Measurements from ENCODE around the gene CAMK1D. TPM values are rescaled to one million over a fixed set of nuclear protein-coding genes. Genes with fewer than 3 reads are reported as not detected.

CAMK1D gene
- total and polyA plus RNA-seq, 2 experiments from 2014 or later, result 3.5 to 6.0 TPM

GRCh38 chr10:12733271-12733670 lies 383.9 kb downstream of the CAMK1D start:
- no peak overlapping the region for H3K4me3 ChIP-seq
- no peak overlapping the region for H2AFZ ChIP-seq
- no peak for DNase-seq (ENCODE audit: low spot score)
- H3K9me3 ChIP-seq (ENCODE audit: low read depth), result no peaks in the 10 kb centered on the region
- H4K20me1 ChIP-seq (ENCODE audit: insufficient read depth, poor library complexity, severe bottlenecking), result no peaks in the 10 kb centered on the region
- H3K4me2 ChIP-seq, result no peak overlapping the region
- no peaks in the 10 kb centered on the region for H3K27me3 ChIP-seq
- no peaks in the 10 kb centered on the region for H3K79me2 ChIP-seq
- no peaks in the 10 kb centered on the region for H3K36me3 ChIP-seq (replicated peaks; ENCODE audit: insufficient read depth, low read depth)
- H3K27ac ChIP-seq, result no peak overlapping the region
- H3K4me1 ChIP-seq (ENCODE audit: insufficient read depth), result no peaks in the 10 kb centered on the region
- 92% methylated on average over 2 of the region's 2 CpGs for WGBS (ENCODE audit: low lambda C conversion rate, missing lambda C conversion rate)
- no peak for TF ChIP-seq CTCF (IDR thresholded peaks at IDR 0.05; ENCODE audit: poor library complexity)
- no peak for TF ChIP-seq EZH2phosphoT487 (IDR thresholded peaks at IDR 0.05; ENCODE audit: low read depth, severe bottlenecking, unreplicated experiment)
- TF ChIP-seq EZH2 (IDR thresholded peaks at IDR 0.05; ENCODE audit: borderline replicate concordance), result no peak
- H3K9me2 ChIP-seq (replicated peaks; ENCODE audit: insufficient read depth), result no peaks in the 10 kb centered on the region

- TF ChIP-seq CTCF (IDR thresholded peaks at IDR 0.05; ENCODE audit: poor library complexity) (no peak), EZH2phosphoT487 (IDR thresholded peaks at IDR 0.05; ENCODE audit: low read depth, severe bottlenecking, unreplicated experiment) (no peak), EZH2 (IDR thresholded peaks at IDR 0.05; ENCODE audit: borderline replicate concordance) (no peak)
- Histone ChIP-seq H3K4me2 (no peak overlapping the region), H3K4me3 (no peak overlapping the region), H3K79me2 (no peaks in the 10 kb centered on the region), H3K27me3 (no peaks in the 10 kb centered on the region), H3K27ac (no peak overlapping the region), H3K36me3 (replicated peaks; ENCODE audit: insufficient read depth, low read depth) (no peaks in the 10 kb centered on the region), H2AFZ (no peak overlapping the region), H3K4me1 (ENCODE audit: insufficient read depth) (no peaks in the 10 kb centered on the region), H3K9me2 (replicated peaks; ENCODE audit: insufficient read depth) (no peaks in the 10 kb centered on the region), H3K9me3 (ENCODE audit: low read depth) (no peaks in the 10 kb centered on the region), H4K20me1 (ENCODE audit: insufficient read depth, poor library complexity, severe bottlenecking) (no peaks in the 10 kb centered on the region)
- 84% methylated on average over 9 of the region's 9 CpGs for WGBS (ENCODE audit: low lambda C conversion rate, missing lambda C conversion rate)
- no peak for DNase-seq (ENCODE audit: low spot score)
These were observed 386.6 kb downstream of the CAMK1D start for GRCh38 chr10:12735843-12736462.

GRCh38 chr10:12740813-12741212 lies 391.5 kb downstream of the CAMK1D start:
- Histone ChIP-seq H3K9me3 (ENCODE audit: low read depth) (no peaks in the 10 kb centered on the region), H3K27ac (no peak overlapping the region), H3K79me2 (no peaks in the 10 kb centered on the region), H3K4me3 (no peak overlapping the region), H4K20me1 (ENCODE audit: insufficient read depth, poor library complexity, severe bottlenecking) (no peaks in the 10 kb centered on the region), H2AFZ (no peak overlapping the region), H3K27me3 (no peaks in the 10 kb centered on the region), H3K4me2 (no peak overlapping the region), H3K36me3 (replicated peaks; ENCODE audit: insufficient read depth, low read depth) (no peaks in the 10 kb centered on the region), H3K9me2 (replicated peaks; ENCODE audit: insufficient read depth) (no peaks in the 10 kb centered on the region), H3K4me1 (ENCODE audit: insufficient read depth) (no peaks in the 10 kb centered on the region)
- DNase-seq (ENCODE audit: low spot score), result no peak
- WGBS (ENCODE audit: low lambda C conversion rate, missing lambda C conversion rate), result 71% methylated on average over 3 of the region's 3 CpGs
- TF ChIP-seq EZH2 (IDR thresholded peaks at IDR 0.05; ENCODE audit: borderline replicate concordance) (no peak), CTCF (IDR thresholded peaks at IDR 0.05; ENCODE audit: poor library complexity) (no peak), EZH2phosphoT487 (IDR thresholded peaks at IDR 0.05; ENCODE audit: low read depth, severe bottlenecking, unreplicated experiment) (no peak)

Measured in hepatocyte (in vitro differentiated cells).